Myocyte (in vitro differentiated cells): ENCODE data around the gene LENG8. TPM values are rescaled to one million over a fixed set of nuclear protein-coding genes. Genes with fewer than 3 reads are reported as not detected.
A peak's percentile ranks its signal among the peaks of the same experiment; 100 is the strongest.
"Not testable (repeated sequence)": the region's sequence is repeated elsewhere in the genome, so short reads cannot be mapped to it uniquely, and the experiment has no call there.

ENCODE experiments used
- DNase-seq: peaks from one replicate; pipeline ENCODE4 v3.0.0-alpha.2; 2012; ENCODE audit warnings: low read depth
- total RNA-seq: library from RNA; depleted of rRNA; stranded (reverse); fragments of >200 nt; gene quantifications from 2 replicates; pipeline ENCODE4 v1.2.3, GENCODE V29; 2014

Gene LENG8
- total RNA-seq, 1 donor from 2014 or later = 55.1 TPM

GRCh38 chr19:54460230-54461005 lies 11.4 kb downstream of the LENG8 start:
- no peak for DNase-seq

- DNase-seq = no peak
Observed at GRCh38 chr19:54461210-54461609, 12.2 kb downstream of the LENG8 start.

- DNase-seq = no peak
Observed at GRCh38 chr19:54461613-54462012, 12.6 kb downstream of the LENG8 start.

- DNase-seq = no peak
Observed at GRCh38 chr19:54462047-54462654, 13.2 kb downstream of the LENG8 start.

GRCh38 chr19:54462655-54463530 lies 13.9 kb downstream of the LENG8 start:
- DNase-seq = peak; percentile 71

DNA sequence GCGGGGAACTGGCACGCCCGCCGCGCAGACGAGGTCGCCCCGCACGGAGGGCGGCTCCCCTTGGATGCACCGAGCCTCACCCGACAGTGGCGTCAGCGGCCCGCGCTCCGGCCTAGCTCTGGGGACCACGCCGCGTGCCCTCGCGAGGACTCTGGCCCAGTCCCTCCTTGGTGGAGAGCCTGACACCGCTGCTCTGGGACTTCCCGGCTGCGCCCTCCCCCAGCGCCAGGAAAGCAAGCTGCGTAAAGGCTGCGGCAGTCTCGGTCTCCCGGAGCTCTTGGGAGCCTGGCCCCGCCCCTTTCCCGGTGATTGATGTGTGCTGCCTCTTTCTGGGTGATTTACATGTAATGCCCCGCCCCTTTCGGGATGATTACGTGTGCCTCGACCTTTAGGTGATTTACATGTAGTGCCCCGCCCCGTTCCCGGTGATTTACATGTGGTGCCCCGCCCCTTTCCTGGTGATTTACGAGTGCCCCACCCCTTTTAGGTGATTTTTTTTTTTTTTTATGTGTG lies 14.6 kb downstream of the LENG8 start, which contains the start of gene LENG9:
LENG9 (minus strand) TSS at position 248 of the 513 bp plus-strand sequence. CDS start 252 bp downstream, outside the sequence.
- peak; percentile 97 for DNase-seq

GRCh38 chr19:54464044-54464629 lies 15.1 kb downstream of the LENG8 start:
- peak; percentile 72 for DNase-seq

DNA sequence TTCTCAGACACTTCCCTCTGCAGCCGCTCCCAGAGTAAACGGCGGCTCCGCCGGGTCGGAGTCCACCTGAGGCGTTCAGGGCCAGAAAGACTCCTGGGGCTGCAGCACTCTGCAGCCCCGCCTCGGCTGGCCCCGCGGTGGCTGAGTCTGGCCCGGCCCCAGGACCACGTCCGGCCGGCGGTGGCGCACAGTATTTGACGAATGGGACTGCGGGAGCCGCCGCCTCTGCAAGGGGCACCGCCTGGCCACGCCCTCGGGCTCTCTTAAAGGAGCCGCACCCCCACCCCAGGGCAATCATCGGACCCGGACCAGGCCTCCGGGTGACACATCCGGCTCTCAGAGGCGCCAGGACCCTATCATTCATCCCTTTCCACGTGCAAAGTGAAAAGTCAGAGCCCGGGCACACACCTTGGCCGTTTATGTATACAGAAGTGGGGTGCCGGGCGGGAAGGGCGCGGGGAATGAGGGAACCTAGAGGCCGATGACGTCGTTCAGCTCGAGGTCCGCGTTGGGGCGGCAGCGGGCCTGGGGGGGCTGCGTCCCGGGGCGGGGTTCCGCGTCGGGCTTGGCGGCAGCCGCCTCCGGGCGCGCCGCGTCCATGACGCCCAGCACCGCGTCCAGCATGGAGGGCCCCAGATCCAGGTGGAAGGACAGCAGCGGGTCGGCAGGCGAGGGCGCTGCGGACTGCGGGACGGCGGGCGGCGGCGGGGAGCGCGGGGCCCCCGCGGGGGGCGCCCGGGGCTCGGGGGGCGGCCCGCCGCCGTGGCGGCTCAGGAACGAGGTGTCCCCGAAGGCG lies 15.8 kb downstream of the LENG8 start:
- DNase-seq = peak; percentile 88

GRCh38 chr19:54465426-54466109 lies 16.6 kb downstream of the LENG8 start:
- no peak for DNase-seq

GRCh38 chr19:54466110-54466480 lies 17.1 kb downstream of the LENG8 start:
- DNase-seq = not testable (repeated sequence)

- no peak for DNase-seq
Observed at GRCh38 chr19:54469496-54469934, 20.5 kb downstream of the LENG8 start.

DNA sequence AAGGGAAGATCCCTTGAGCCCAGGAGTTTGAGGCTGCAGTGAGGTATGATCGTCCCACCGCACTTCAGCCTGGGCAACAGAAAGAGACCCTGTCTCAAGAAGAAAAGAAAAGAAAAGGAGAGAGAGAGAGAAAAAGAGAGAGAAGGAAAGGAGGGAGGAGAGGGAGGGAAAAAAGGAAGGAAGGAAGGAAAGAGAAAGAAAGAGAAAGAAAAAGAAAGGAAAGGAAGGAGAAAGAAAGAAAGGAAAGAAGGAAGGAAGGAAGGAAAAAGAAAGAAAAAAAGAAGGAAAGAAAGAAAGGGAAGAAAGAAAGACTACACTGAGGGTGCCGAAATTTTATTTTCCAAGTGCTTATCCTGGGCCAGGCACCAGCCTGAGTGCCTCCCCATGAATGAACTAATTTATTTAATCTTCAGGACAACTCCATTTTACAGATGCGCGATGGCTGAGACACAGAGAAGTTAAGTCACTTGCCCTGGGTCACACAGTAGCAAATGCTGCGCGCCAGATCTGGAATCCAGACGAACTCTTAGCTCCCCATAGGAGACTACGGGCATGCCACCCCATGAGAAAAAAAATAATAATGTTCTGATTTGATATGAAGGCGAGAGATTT lies 21.4 kb downstream of the LENG8 start:
- no peak for DNase-seq

DNA sequence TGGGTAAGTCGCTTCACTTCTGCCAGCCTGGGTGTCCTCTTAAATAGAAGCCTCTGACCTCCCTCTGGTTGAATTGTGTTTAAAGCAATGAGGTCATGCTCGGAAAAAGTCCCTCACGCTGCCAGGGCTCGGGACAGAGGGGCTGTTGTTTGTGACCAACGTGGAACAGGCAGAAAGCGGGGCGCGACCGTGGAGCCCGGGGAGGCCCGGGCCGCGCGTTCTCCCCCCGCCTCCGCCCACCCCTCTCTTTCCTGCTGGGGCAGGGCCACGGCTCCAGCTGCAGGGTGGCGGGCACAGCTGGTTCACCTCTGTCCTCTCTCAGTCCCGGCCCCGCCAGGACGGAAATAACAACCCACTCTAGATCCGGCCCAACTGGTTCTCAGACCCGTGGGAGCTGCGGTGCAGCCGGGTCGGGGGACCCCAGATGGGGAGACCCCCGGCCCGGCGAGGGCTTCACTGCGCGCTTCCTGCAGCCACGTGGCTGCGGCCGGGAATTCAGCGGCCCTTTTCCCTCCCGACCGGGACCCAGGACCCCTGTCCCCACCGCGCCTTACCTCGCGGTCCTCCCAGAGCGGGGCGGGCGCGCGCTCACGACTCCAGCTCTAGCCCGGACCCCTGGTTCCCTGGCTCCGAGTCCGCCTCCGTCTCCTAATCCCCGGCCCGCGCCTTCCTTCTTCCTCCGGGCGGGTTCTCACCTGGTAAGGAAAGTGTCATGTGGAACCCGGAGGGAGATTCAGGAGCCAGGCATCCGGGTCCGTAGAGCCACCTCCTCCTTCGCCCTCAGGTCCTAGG lies 22.2 kb downstream of the LENG8 start:
- peak; percentile 22 for DNase-seq

DNA sequence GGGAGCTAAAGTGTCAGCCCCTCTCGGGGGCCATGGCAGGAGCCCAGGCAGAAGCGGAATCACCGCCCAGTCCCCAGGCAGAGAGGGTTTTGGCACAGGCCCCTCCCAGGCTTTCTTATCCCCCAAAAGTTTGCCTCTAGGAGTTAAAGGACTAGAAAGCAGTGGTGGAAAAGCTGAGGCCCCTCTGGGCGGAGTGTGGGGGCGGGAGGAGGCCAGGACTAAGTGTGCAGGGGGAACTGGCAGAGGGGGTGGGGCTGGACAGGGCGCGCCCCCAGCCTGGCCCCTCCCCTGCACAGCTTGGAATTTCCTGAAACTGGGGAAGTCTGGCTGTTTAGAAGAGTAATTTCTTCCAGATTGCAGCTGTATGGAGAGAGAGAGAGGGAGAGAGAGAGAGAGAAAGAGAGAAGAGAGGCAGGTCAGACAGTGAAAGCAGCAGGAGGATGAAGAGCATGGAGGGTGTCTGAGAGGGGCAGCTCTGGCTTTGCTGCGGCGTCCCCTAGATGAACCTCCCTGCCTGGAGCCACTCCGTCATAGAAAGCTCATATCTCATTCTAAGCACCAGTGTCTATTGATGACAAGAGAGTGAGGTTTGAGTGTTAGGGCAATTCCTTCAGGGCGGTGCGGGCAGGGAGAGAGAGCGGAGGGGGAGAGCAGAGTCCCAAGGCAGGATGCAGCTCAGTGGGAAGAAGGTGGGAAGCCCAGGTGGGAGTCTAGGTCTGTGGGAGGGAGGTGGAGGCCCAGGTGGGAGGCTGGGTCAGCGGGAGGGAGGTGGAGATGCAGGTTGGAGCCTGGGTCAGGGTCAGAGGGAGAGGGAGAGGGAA lies 24.3 kb downstream of the LENG8 start, which contains the start of gene CDC42EP5:
CDC42EP5 (minus strand) TSS at position 226 of the 821 bp plus-strand sequence. CDS start 7,749 bp downstream, outside the sequence.
- DNase-seq = peak; percentile 61

DNA sequence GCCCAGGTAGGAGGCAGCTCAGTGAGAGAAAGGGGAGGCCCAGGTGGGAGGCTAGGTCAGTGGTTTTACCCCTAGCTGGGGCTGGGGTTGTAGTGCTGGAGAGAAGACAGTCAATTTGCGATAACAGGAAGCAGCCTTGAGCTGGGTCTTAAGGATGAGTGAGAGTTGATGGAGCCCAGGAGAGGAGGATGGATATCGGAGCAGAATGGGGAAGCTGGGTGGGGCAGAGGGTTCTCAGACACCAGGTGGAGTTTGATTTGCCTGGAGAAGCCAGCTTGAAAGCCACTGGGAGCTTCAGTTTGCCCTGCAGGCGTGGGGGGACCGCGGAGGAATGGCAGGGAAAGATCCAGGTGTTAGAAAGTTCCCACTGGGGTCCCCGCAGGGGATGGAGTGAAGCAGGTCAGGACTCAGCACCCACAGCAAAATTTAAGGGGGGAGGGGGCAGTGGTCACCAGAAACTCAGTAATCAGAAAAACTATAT lies 24.9 kb downstream of the LENG8 start:
- no peak for DNase-seq

GRCh38 chr19:54475706-54476105 lies 26.7 kb downstream of the LENG8 start:
- no peak for DNase-seq

DNA sequence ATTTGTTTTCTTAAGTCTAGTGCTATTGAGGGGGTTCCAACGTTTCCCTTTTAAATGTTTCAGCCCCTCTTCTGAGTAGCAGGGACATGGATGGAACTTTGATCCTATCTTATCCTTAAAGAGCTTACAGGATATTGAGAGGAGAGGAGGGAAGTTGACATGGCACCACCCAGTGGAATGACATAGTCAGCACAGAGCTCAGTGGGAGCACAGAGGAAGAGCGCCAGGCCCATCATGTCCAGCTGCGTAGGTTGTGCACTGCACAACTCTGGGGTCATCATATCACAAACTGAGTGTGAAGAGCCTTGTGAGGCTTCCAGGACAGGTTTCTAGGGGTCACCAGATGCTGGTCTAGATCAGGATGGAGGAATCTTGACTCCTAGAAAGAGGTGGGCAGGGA lies 28.7 kb downstream of the LENG8 start:
- no peak for DNase-seq
